Measurements from ENCODE around the gene SLC44A5.
"Not testable (repeated sequence)": the region's sequence is repeated elsewhere in the genome, so short reads cannot be mapped to it uniquely, and the experiment has no call there.

The SLC44A5 gene

DNA sequence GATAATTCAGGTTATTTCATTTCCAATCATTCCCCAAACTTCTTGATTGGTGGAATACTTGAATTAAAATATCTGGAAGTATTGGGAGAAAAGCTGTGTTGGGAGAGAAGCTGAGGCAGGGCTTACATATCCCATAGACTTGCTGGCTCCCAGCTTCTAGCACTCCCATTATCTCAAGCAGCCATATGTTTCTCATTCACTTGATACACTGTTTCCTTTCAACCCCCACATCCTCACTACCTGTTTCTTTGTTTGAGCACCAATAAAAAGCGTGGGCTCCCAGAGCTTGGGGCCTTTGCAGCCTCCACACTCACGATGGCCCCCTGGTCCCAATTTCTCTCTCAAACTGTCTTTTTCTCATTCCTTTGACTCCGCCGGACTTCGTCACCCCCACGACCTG is 256.6 kb downstream of the SLC44A5 start:
- DNase-seq, result not testable (repeated sequence)

DNA sequence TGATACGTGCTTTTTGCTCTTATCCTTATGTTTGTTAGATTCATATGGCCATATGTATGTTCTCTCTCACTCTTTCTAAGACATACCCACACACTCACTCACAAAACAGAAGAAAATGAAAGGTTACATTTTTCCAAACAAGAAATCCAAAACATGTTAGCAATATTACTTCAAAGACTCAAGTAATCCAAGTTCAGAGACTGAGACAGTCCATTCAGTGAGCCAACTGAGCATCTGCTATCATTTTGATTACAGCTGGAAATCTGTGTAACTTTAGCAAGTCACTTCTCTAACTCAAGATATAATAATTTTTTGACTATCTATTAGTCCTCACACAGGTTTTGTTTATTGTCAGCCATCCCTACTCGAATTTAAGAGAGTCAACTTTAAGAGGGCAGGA is 257.9 kb downstream of the SLC44A5 start:
- DNase-seq, result no peak

DNA sequence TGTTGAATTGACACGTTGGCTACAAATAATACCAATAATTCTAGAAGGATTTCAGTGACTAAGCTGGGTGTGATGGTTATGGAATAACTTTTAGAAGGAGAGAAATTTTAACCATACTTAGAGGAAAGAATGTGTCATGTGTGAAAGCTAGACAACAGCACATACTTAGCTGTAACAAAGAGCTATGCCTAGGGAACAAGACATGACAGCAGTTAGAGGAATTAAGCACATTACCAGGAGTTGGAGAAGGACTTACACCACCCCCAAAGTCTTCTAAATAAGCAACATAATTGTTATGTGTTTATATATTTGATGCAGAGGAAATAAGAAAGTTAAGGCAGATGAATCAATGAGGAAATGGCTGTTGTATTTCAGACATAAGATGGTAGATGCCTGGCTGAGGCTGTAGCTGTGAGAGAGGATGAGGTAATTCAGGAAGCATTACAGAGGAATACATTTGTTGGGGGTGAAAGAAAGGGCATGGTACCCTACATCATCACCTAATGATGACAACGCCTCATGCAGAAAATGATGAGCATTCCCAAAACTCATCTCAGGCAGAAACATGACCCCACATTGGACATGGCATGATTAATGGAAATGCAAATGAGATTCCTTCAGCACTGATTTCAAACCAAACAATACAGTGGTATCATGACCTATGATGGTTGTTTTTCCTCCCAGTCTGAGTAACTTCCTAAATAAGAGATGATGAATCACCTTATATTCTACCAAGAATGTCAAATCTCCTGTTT is 265.2 kb downstream of the SLC44A5 start:
- no peak for DNase-seq

DNA sequence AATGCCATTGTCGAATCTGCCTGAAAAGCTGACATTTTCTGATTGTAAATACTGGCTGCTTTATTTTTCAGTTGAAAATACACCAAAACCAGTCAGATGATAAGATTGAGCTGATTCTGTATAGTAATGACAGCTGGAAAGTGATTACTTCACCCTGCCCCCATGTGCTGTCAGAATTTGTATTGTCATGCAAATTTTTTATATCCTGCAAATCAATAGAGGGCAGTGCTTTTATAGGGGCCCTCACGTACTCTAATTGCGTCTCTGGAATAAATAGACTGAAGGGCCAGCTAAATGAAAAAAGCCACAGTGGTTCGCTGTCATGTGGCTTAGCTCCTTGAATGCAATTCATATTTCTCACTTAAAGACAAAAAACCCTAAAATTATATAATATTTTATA is 268.1 kb downstream of the SLC44A5 start:
- no peak for DNase-seq

DNA sequence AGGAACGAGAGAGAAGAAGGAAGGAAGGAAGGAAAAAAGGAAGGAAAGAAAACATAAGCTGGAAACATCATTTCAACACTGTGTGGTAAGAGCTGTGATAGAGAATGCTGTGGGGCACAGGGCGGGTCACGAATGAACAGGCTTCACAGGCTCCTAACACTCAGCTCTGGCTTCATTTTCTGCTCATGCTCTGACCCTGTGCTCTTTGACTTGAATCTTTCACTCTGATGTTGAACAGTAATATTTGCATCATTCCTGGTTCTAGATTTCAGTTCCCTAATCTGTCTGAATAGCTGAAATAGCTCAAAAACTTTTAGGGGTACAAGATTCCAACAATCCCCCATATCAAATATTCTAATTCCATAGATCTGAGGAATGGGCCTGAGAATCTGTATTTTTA is 269.4 kb downstream of the SLC44A5 start:
- no peak for DNase-seq

DNA sequence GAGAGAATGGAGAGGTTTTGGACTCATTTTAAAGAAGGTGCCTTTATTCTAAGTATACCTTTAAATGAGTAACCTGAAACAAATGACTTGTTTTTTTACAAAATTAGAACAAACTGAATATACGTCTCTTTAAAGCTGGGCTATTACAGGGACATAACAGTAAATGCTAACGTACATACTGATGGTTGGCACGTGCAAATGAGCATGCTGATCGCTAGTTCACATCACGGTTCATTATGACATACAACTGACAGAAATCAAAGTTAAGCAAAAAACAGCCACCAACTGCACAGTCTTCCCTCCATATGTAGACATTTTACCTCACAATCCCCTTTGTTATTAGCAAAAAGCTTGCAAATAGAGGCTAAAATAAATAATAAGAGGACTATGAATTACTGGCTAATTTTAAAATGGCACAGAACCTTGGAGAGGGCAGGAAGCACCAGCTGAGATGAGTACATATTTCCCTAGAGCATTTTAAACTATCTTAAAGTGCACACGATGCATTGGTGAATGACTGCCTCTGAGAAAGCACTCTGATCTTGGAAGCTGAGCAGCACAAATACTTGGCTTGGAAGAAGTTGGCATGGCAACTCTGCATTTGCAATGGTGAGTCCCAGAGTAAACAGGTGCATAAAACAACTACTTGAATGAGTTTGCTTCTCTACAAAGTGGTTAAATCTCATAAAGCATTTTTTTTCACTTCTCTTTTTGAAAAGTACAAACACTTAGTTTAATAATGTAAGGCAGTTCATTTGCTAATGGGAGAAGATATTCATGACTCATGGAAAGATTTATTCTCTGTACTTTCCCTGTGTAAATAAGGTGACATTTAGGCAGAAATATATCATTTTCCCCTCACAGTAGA is 272.1 kb downstream of the SLC44A5 start:
- DNase-seq, result no peak

DNA sequence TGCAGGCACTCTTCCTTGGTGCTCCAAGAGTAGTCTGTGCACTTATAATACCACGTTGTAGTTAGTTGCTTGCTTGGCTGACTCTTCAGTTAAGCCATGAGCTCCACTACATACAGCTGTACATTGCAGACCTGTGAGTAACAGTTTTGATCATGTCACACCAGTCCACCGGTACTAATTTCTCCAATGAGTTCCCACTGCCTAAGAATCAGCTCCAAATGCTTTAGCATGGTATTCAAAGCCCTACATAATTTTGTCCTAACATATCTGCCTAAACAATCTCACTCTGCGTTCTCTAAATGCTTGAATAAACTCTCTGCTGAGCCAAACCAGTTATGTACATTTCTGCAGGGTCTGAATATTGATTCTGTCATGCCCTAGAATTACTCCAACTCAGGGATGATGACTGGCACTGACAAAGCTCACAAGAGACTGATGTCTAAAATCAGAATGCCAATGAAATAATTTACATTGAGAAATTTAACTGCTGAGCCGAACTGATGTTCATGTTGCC is 276.0 kb downstream of the SLC44A5 start:
- DNase-seq, result no peak

DNA sequence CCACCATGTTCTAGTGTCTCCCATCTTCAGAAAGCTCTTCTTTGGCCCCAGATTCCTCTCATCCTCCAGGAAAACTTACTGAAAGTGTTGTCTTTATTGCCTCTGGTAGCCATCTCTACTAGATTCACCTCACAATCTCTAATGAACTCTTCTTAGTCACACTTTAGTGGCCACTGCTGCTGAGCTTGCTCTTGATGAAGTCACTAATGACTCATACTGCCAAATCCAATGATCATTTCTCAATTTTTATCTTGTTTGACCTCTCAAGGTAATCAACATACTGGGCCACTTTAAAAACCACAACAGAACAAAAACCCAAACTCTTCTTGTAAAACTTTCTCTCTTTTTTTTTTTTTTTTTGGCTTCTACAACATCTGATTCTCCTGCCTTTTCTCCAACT is 280.3 kb downstream of the SLC44A5 start:
- no peak for DNase-seq

DNA sequence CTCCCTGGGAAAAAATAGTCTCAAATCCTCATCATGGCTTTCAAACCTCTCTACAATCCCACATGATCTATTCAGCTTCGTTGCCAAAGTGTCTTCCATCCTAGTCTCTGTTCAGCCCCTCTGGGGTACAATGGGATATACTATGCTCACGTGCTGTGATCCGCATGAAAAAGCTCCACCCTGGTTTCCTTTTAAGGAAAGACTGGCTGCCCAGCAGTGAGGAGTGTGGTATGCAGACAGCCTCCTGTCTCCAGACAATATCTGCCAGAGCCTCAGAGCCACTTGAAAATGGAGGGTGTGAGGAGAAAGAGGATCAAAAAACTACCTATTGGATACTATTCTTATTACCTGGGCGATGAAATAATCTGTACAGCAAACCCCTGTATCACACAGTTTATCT is 282.2 kb downstream of the SLC44A5 start:
- DNase-seq, result no peak

DNA sequence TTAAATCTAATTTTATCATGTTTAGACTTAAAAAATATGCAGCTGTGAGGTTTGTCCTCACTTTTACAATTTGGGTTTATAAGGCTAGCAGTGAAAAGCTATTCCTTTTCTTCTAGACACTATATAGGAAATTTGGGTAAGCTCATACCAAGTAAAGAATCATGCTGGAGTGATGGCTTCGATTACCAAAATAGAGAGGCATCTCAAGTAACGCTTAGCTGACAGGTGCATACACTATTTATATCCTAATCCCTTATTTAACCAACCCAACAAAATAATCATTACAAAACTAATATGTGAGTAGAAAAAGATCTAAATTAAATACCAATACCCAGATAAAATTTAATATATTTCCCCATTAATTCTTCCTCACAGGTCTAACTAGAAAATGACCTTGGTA is 283.5 kb downstream of the SLC44A5 start:
- DNase-seq, result no peak

DNA sequence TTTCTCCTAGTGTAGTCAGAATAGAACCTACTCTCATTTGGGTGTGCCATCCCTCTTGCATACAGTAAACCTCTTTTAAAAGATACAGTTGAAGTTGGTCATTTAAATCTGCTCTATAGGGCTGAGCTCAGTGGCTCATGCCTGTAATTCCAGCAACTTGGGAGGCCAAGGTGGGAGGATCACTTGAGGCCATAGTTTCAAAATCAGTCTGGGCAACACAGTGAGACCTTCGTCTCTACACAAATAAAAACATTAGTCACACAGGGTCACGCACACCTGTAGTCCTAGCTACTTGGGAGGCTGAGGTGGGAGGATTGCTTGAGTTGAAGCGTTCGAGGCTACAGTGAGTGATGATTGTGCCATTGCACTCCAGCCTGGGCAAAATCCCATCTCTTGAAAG is 292.9 kb downstream of the SLC44A5 start:
- DNase-seq, result no peak

DNA sequence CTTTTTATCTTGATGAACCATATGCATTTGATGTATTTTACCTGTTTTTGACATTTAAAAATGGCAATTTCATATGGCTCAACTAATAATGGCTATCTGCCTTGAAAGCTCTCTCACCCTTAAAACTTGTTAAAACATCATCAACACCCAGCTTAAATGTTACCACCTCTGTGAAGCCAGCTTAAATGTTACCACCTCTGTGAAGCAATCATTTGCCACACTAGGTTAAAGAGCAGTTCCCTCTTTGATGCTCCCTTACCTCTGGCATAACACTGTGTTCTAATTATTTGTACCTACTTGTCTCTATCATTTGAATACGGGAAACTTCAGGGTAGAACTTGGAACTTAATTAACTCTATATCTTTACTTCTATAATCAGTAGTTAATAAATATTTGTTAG is 294.7 kb downstream of the SLC44A5 start:
- no peak for DNase-seq

DNA sequence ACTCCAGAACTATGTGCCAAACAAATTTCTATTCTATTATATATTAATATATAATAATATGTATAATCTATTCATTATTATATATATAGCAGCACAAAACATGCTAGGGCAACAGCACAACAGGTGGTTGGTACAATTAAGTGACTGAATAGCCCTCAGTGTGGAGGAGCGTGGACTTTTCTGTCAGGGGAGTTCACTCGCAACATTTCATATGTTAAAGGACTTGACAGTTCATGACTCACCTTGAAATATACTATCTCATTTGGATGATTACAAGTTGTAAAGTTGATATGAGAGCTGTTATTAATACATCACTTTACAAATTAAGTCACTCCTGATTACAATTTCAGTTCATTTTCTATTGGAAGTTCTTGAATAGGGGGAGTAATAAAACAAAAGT is 298.3 kb downstream of the SLC44A5 start:
- no peak for DNase-seq

DNA sequence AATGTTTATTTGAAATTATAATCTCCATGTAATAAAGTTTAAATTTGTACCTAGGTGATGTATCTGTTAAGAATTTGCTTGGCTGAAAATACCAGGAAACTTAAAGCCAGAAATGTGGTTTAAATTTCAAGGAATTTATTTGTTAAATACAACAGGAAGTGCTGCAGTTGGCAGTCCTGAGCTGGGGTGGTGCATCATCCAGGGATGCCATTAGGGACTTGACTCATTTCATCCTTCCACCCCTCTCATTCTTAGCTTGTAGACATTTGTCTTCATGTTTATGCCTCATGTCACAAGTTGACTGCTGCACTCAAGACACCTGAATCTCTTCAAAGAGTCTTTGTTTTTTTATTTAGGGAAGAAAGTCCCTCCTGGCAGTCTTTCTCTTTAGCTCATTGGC is 300.8 kb downstream of the SLC44A5 start:
- no peak for DNase-seq

DNA sequence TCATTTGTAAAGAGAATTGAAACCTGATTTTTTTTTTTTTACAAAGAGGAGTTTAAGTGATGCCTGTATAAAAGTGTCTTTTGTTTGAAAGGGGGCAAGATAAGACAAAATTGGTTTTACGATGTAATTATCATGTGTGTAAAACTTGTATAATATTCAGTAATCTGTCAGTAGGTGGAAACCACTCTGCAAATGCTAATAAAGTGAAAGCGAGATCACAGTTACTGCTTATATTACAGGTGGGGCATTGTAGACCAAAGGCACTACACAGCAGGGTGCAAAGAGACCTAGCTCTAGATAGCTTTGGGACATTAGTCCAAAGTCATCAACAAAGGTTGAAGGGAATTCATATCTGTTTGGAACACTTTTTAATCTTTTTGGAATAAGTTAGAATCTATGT is 302.5 kb downstream of the SLC44A5 start:
- DNase-seq, result no peak

DNA sequence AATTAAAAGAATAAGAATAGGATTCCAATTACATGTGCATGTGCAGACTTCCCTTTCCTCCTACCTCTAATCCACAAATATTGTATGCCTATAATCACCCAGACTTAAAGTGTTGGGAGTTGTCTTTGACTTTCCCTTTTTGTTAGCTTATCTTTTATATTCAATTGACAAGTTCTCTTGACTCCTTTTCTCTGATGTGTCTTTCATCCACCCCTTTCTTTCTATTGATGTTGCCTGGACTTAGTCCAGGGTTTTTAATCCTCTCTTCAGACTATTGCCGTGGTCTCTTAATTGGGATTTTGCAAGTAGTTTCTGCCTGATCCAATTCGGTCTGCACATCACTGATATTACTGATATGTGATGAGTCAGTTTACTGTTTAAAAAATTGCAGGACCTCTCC is 305.9 kb downstream of the SLC44A5 start:
- no peak for DNase-seq

DNA sequence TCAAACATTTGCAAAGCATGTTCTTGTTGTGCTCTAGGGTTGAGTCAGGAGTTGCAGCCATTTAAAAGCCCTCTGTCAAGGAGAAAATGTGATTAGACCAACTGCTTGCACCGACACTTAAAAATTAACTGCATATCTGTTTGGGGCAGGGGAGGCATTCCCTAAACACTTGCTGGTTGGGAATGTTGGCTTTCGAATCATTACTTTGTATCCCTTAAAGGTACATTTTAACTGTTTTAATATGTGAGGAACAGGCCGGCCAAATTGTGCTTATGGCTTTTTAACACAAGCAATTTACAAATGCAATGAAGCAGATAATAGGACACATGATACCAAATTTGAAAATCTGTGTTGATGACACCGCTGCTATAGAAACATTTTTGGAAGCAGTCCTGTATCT is 317.6 kb downstream of the SLC44A5 start:
- DNase-seq, result no peak

DNA sequence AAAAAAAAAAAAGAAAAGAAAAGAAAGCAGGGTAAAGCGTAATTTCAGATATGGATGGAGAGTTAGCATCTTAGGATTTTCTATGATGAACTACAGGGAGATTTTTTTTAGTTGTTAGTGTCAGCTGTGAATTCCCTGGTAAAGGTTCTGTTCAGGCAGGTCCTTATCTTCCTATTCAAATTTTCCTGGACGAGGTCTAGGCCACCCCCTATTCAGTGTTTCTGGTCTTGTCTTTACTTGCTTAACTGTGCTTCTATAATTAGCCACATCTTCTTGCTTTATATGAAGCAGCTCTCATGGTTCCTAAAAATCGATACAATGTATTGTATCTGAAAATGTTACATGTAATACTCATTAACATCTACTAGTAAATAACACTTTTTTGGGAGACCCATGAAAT is 318.9 kb downstream of the SLC44A5 start:
- peak in 1 of 2 experiments; percentile 32 for DNase-seq

DNA sequence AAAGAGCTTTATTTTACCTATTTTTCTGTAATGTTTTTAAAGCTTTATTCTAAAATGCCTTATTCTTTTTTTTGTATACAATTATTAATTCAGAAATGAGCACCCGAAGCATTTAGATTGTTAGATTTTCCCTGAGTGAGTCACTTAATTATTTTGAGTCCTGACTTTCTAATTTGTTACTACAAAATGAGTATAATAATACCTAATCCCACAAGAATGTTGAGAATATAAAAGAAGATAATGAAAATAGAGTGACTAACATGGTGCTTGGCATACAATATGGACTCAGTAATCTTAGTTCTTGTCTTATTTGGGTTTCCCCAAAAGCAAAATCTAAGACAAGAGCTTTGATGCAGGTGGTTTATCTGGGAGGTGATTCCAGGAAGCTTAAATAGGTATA is 334.5 kb downstream of the SLC44A5 start:
- no peak for DNase-seq

DNA sequence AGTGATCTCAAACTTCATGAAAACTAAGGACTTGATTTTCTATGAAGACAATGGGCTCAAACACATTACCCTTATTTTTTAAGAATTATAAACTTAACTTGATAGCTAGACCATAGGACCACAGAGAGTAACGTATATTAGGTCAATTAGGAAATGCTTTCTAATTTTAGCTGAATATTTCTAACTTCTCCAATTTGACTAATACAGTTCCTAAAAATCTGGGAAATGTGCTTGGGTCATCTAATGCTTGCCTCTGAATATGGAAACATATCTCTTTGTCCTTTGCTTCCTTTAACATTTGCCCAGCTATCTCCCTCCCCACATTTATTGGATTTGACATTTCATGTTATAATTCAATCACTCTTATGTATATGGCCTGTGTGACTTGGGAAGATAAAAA is 335.3 kb downstream of the SLC44A5 start:
- DNase-seq, result no peak

DNA sequence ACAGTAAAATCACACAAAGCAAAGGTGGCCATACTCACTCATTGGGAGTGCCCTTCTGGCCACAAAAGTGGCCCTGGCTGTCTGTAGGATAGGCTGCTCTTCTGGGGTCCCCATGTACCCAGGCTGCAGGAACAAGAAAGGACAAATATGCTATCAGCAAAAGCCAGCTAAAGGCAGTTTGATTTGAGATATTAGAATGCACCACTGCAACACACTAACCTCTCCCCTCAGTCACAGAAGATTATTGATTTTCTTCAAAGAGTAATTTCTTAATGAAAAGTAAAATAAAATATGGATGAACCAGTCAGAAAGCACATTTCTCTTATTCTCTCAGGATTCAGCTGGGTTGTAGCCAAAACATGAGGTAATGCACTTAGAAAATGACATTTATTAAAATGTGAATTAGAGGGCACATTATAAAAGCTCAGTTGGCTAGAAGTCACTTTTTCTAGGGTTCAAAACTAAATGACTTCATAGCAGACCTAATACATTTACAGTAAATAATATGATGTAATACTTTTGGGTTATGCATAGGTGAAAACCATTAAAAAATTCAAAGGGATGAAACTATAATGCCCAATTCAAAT is 335.9 kb downstream of the SLC44A5 start:
- DNase-seq, result no peak

DNA sequence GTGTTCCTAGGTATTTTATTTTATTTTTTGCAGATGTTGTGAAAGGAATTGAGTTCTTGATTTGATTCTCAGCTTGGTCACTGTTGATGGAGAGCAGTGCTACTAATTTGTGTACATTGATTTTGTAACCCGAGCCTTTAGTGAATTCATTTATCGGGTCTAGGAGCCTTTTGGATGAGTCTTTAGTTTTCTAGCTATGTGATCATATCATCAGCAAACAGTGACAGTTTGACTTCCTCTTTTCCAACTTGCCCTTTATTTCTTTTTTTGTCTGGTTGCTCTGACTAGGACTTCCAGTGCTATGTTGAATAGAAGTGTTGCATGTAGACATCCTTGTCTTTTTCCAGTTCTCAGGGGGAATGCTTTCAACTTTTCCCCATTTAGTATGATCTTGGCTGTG is 337.8 kb downstream of the SLC44A5 start:
- no peak for DNase-seq

DNA sequence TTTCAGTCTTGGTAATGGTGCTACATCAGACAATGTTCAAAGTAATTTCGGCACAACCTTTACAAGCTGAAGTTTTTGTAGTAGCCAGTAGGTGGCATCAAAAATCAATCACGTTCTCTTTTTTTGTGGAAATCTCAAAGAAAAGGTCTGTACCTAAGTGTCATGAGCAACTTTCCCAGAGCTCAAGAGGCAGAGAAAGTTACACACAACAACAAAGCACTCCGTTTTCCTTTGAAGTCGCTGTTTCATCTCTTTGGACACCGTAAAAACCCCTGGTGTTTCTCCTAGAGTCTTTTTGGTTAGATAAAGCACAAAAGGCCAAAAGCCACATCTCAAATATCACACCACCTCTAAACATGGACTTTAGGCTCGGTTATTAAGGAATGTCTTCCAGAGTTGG is 345.1 kb downstream of the SLC44A5 start:
- DNase-seq, result peak; percentile 28 to 54

DNA sequence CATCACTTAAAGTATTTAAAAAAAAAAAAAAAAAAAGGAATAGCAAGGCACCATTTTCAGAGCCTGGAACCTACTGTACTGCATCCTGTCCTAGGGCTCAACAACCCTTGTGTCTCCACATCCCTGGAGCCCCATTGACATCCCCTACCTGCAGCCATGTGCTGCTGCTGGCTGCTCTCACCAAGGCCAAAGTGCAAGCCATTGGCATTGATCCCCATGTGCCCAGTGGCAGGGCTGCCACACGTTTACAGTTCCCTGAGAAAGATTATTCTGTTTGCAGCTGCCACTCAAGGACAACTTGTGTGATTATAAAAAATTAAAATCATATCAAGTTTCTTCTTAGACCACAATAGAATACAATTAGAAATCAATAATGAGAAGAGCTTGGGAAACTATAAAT is 346.8 kb downstream of the SLC44A5 start:
- DNase-seq, result no peak

Measured in NCI-H526 (cell line).